ENCODE results near the gene ARMH1. TPM values are rescaled to one million over a fixed set of nuclear protein-coding genes. Genes with fewer than 3 reads are reported as not detected.

ARMH1 gene
- total and polyA plus RNA-seq, 2 donors (not counting 1 experiment from before 2014, with no cell fraction given) = 10.2 to 225 TPM

DNA sequence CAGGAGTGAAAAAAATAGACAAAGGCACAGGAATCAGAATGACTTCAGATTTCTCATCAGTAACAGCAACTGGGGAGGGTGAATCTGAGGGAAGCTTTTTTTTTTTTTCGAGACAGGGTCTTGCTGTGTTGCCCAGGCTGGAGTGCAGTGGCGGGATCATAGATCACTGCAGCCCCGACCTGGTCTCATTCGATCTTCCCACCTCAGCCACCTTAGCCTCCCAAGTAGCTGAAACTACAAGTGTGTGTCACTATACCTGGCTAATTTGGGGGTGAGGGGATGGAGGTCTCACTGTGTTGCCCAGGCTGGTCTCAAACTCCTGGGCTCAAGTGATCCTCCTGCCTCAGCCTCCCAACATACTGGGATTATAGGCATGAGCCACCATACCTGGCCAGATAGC, 10.7 kb downstream of the ARMH1 start:
- no peak for DNase-seq
- POLR2A ChIA-PET = no interaction called here
- H3K27me3 ChIP-seq (replicated peaks in 1 of 4; ENCODE audit: control extremely low read depth in 1 of 4, control insufficient read depth in 3 of 4, insufficient read depth in 4 of 4, low read length in 3 of 4) = no peaks in the 10 kb centered on the region
- CTCF ChIA-PET = interaction anchor here (1.0 kb wide), 1 partner anchor 24 kb away, joined by 3 read pairs; no protein-coding TSS in a partner anchor
- H3K9me3 Mint-ChIP-seq (ENCODE audit: insufficient read depth) = no peaks in the 10 kb centered on the region
- H3K4me3 Mint-ChIP-seq = no peak overlapping the region
- no peaks in the 10 kb centered on the region for H4K20me1 ChIP-seq (ENCODE audit: control insufficient read depth, insufficient read depth, low read length, poor library complexity, severe bottlenecking)
- H3K36me3 ChIP-seq (replicated peaks in 1 of 2; ENCODE audit: control extremely low read depth in 1 of 2, control insufficient read depth in 1 of 2, extremely low read depth in 1 of 2, insufficient read depth in 2 of 2, low read length in 1 of 2) = no peaks in the 10 kb centered on the region
- no peak for TF ChIP-seq EZH2 (IDR thresholded peaks at IDR 0.05; ENCODE audit: borderline replicate concordance, insufficient read depth, low read depth, low read length, poor library complexity, severe bottlenecking)
- no peak for TF ChIP-seq CTCF (IDR thresholded peaks at IDR 0.05)
- no peak overlapping the region for H3K9ac ChIP-seq (ENCODE audit: low read length)
- no peaks in the 10 kb centered on the region for H3K9me3 ChIP-seq (ENCODE audit: control extremely low read depth in 1 of 3, control insufficient read depth in 2 of 3, insufficient read depth in 1 of 3, low read length in 2 of 3)
- H3K27me3 Mint-ChIP-seq = no peaks in the 10 kb centered on the region
- no peaks in the 10 kb centered on the region for H3K79me2 ChIP-seq (ENCODE audit: control insufficient read depth, insufficient read depth, low read length)
- intact Hi-C loops (cut with micrococcal nuclease) = no loop called here
- H3K4me2 ChIP-seq (replicated peaks; ENCODE audit: low read depth, low read length, poor library complexity, severe bottlenecking) = no peak overlapping the region
- H3K27ac ChIP-seq (ENCODE audit: low read length in 2 of 2) = no peak overlapping the region
- H2AFZ ChIP-seq (ENCODE audit: insufficient read depth, low read depth, low read length, poor library complexity, severe bottlenecking) = no peak overlapping the region
- WGBS (ENCODE audit: insufficient coverage) = no CpG with 5 or more reads among the region's 4 CpGs
- no peak for ATAC-seq (ENCODE audit: low read depth)
- H3K4me3 ChIP-seq (ENCODE audit: control extremely low read depth in 1 of 5, extremely low read depth in 1 of 5, insufficient read depth in 1 of 5, low read depth in 2 of 5, low read length in 4 of 5) = no peak overlapping the region
- peaks cover 6% of the 10 kb centered on the region in 2 donors for H3K4me1 ChIP-seq (ENCODE audit: control insufficient read depth in 2 of 2, insufficient read depth in 2 of 2, low read length in 2 of 2)
- H3K27ac Mint-ChIP-seq = no peak overlapping the region
- peaks cover 12% of the 10 kb centered on the region for H3K4me1 Mint-ChIP-seq

DNA sequence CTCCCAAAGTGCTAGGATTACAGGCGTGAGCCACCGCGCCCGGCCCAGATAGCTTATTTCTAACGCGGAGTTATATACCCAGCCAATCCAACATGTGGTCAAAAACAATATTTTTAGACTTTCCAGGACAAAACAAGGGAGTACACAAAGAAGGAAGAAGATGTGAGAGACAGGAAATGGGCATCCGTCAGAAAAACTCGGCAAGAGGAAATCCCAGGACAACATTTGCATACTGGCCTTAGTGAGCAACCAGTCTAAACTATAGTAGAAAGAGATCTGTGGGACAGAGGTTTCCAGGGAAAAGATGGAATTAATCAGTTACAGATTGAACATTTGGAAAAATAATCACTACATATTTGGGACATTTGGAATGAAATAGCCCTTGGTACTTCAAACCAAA, 11.4 kb downstream of the ARMH1 start:
- H3K36me3 ChIP-seq (replicated peaks in 1 of 2; ENCODE audit: control extremely low read depth in 1 of 2, control insufficient read depth in 1 of 2, extremely low read depth in 1 of 2, insufficient read depth in 2 of 2, low read length in 1 of 2) = no peaks in the 10 kb centered on the region
- H3K4me2 ChIP-seq (replicated peaks; ENCODE audit: low read depth, low read length, poor library complexity, severe bottlenecking) = no peak overlapping the region
- H3K27ac ChIP-seq (ENCODE audit: low read length in 2 of 2) = no peak overlapping the region
- H3K9ac ChIP-seq (ENCODE audit: low read length) = no peak overlapping the region
- DNase-seq = no peak
- no peaks in the 10 kb centered on the region for H3K79me2 ChIP-seq (ENCODE audit: control insufficient read depth, insufficient read depth, low read length)
- no peak overlapping the region for H2AFZ ChIP-seq (ENCODE audit: insufficient read depth, low read depth, low read length, poor library complexity, severe bottlenecking)
- Mint-ChIP-seq H3K9me3 (ENCODE audit: insufficient read depth) (no peaks in the 10 kb centered on the region), H3K27me3 (no peaks in the 10 kb centered on the region), H3K27ac (no peak overlapping the region), H3K4me3 (no peak overlapping the region), H3K4me1 (peaks cover 12% of the 10 kb centered on the region)
- H3K9me3 ChIP-seq (ENCODE audit: control extremely low read depth in 1 of 3, control insufficient read depth in 2 of 3, insufficient read depth in 1 of 3, low read length in 2 of 3) = no peaks in the 10 kb centered on the region
- TF ChIP-seq EZH2 (IDR thresholded peaks at IDR 0.05; ENCODE audit: borderline replicate concordance, insufficient read depth, low read depth, low read length, poor library complexity, severe bottlenecking) (no peak), CTCF (IDR thresholded peaks at IDR 0.05) (no peak)
- ChIA-PET CTCF (interaction anchor here (1.0 kb wide), 1 partner anchor 23 kb away, joined by 3 read pairs; no protein-coding TSS in a partner anchor), POLR2A (interaction anchor here (0.7 kb wide), 1 partner anchor 31 kb away, joined by 3 read pairs; no protein-coding TSS in a partner anchor)
- H3K4me1 ChIP-seq (ENCODE audit: control insufficient read depth in 2 of 2, insufficient read depth in 2 of 2, low read length in 2 of 2) = peaks cover 6% of the 10 kb centered on the region in 2 donors
- intact Hi-C loops (cut with micrococcal nuclease) = no loop called here
- H4K20me1 ChIP-seq (ENCODE audit: control insufficient read depth, insufficient read depth, low read length, poor library complexity, severe bottlenecking) = no peaks in the 10 kb centered on the region
- 50% methylated on average over 2 of the region's 8 CpGs for WGBS (ENCODE audit: insufficient coverage)
- H3K4me3 ChIP-seq (ENCODE audit: control extremely low read depth in 1 of 5, extremely low read depth in 1 of 5, insufficient read depth in 1 of 5, low read depth in 2 of 5, low read length in 4 of 5) = no peak overlapping the region
- no peak for ATAC-seq (ENCODE audit: low read depth)
- H3K27me3 ChIP-seq (replicated peaks in 1 of 4; ENCODE audit: control extremely low read depth in 1 of 4, control insufficient read depth in 3 of 4, insufficient read depth in 4 of 4, low read length in 3 of 4) = no peaks in the 10 kb centered on the region

Data from B cell (primary cell).